ENCODE data around the gene MMP1. TPM values are rescaled to one million over a fixed set of nuclear protein-coding genes. Genes with fewer than 3 reads are reported as not detected.

Gene MMP1
- not detected for total RNA-seq

DNA sequence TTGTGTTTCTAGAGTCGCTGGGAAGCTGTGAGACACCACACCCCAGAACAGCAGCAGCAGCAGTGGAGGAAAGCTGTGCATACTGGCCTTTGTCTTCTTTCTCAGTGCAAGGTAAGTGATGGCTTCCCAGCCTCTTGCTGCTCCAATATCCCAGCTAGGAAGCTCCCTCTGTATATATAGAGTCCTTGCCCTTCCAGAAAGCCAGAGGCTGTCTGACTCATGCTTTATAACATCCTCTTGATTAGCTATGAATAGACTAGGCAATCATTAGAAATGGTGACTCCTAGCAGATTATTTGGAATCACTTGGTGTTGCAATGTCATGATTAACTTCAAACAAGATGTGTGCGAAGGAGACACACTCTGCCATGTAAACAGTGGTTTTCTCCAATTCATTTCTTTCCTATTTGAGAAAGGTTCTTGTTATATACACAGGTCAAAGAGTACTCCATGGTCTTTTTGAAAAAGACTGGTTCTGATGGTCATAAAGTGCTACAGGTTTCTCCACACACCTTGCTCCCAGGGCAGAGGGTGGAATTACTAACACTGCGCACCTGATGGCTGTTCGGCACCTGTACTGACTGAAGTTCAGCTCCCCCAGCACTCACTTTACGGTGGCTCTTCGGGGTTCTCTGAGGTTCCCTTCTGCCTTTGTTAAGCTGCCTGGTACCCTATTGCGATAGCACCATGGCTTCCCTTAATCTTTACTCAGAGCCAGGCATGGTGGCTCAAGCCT lies at the start of gene MMP1:
Gene MMP1, minus strand, starts transcription at position 149 of the 735 bp plus-strand sequence. Its CDS starts 68 bp downstream, at position 81.
- DNase-seq (ENCODE audit: low spot score) (no peak), ATAC-seq (ENCODE audit: low FRiP score) (no peak)
- TF ChIP-seq, protein P1, sequence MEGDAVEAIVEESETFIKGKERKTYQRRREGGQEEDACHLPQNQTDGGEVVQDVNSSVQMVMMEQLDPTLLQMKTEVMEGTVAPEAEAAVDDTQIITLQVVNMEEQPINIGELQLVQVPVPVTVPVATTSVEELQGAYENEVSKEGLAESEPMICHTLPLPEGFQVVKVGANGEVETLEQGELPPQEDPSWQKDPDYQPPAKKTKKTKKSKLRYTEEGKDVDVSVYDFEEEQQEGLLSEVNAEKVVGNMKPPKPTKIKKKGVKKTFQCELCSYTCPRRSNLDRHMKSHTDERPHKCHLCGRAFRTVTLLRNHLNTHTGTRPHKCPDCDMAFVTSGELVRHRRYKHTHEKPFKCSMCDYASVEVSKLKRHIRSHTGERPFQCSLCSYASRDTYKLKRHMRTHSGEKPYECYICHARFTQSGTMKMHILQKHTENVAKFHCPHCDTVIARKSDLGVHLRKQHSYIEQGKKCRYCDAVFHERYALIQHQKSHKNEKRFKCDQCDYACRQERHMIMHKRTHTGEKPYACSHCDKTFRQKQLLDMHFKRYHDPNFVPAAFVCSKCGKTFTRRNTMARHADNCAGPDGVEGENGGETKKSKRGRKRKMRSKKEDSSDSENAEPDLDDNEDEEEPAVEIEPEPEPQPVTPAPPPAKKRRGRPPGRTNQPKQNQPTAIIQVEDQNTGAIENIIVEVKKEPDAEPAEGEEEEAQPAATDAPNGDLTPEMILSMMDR (IDR thresholded peaks at IDR 0.05) = no peak

- TF ChIP-seq, protein P1 (IDR thresholded peaks at IDR 0.05) = no peak
- ATAC-seq (ENCODE audit: low FRiP score) = no peak
- DNase-seq (ENCODE audit: low spot score) = no peak
Measured at GRCh38 chr11:102846292-102846691, 48.3 kb upstream of the MMP1 start.

- TF ChIP-seq, protein P1 (IDR thresholded peaks at IDR 0.05) = no peak
- ATAC-seq (ENCODE audit: low FRiP score) (no peak), DNase-seq (ENCODE audit: low spot score) (no peak)
Measured at GRCh38 chr11:102843489-102843888, 45.5 kb upstream of the MMP1 start, which contains the start of gene MMP3. Gene MMP3 (minus strand): TSS chr11:102843609. CDS start chr11:102843546, 63 bp downstream.

DNA sequence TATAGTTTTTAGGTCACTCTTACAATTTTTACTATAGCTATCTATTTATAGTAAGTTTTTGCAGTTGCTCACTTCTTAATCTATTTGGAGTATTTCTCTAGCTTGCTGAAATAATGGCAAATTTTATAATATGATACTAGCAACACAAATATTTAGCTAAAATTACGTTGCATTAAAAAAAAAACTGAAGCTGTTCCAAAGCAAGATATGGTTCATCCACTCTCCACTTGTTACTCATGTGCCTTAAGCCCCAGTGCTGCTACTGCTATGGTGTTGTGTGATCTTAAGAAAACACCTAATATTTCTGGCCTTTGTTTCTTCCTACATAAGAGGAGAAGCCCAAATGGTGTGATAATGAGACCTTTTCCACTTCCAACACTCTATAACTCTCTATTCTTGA lies 45.0 kb upstream of the MMP1 start:
- TF ChIP-seq, protein P1 (IDR thresholded peaks at IDR 0.05) = no peak
- DNase-seq (ENCODE audit: low spot score) = no peak
- ATAC-seq (ENCODE audit: low FRiP score) = no peak

- ATAC-seq (ENCODE audit: low FRiP score) = no peak
Measured at GRCh38 chr11:102840018-102840417, 42.1 kb upstream of the MMP1 start.

GRCh38 chr11:102837646-102838045 lies 39.7 kb upstream of the MMP1 start:
- DNase-seq (ENCODE audit: low spot score) = no peak
- no peak for ATAC-seq (ENCODE audit: low FRiP score)
- TF ChIP-seq, protein P1 (IDR thresholded peaks at IDR 0.05) = no peak

More at GRCh38 chr11:102840018-102840417, 42.1 kb upstream of the MMP1 start:
- TF ChIP-seq, protein P1 (IDR thresholded peaks at IDR 0.05) = no peak
- DNase-seq (ENCODE audit: low spot score) = no peak

DNA sequence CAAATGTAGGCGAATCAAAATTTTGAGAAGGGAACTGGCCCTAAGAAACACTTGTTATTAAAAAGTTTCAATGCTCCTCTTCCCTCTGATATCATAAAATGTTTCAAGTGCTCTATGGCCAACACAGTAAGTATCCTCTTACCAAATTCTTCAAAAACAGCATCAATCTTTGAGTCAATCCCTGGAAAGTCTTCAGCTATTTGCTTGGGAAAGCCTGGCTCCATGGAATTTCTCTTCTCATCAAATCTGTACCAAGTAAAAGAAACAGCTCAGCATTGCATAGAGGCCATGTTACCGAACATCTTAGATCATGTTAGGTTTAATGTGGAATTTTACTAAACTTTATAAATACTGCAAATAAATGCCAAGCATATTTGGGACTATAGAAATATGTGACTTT lies 39.2 kb upstream of the MMP1 start:
- TF ChIP-seq, protein P1 (IDR thresholded peaks at IDR 0.05) = no peak
- no peak for DNase-seq (ENCODE audit: low spot score)
- no peak for ATAC-seq (ENCODE audit: low FRiP score)
